Mesothelial cell of epicardium (in vitro differentiated cells): ENCODE results near the gene LTK. TPM values are rescaled to one million over a fixed set of nuclear protein-coding genes. Genes with fewer than 3 reads are reported as not detected.
A peak's percentile ranks its signal among the peaks of the same experiment; 100 is the strongest.

Source experiments
- DNase-seq, 2 experiments: peaks; one replicate each; pipeline ENCODE4 v3.0.0; 2021; ENCODE audit warnings: low spot score in 2 of 2; ENCODE audit not compliant: unreplicated experiment in 2 of 2
- H3K27ac Mint-ChIP-seq: 2 replicates; pipeline ENCODE4 v1.8.0; 2021; ENCODE audit warnings: mixed read lengths
- H3K27me3 Mint-ChIP-seq: 2 replicates; pipeline ENCODE4 v1.8.0; 2021; ENCODE audit warnings: low read depth, mixed read lengths
- H3K36me3 Mint-ChIP-seq: 2 replicates; pipeline ENCODE4 v1.8.0; 2021; ENCODE audit warnings: mixed read lengths
- H3K4me1 Mint-ChIP-seq: 2 replicates; pipeline ENCODE4 v1.8.0; 2021; ENCODE audit warnings: mixed read lengths
- H3K4me3 Mint-ChIP-seq: 2 replicates; pipeline ENCODE4 v1.8.0; 2021; ENCODE audit warnings: mild to moderate bottlenecking, moderate library complexity, mixed read lengths
- H3K9me3 Mint-ChIP-seq: 2 replicates; pipeline ENCODE4 v1.8.0; 2021; ENCODE audit warnings: mixed read lengths
- CTCF ChIP-seq: fragments of 200-600 bp; sonication (generic); IDR thresholded peaks from one replicate; pipeline ENCODE4 v1.5.0; 2021; ENCODE audit warnings: antibody characterized with exemption; ENCODE audit not compliant: unreplicated experiment
- total RNA-seq: library from RNA; stranded (reverse); gene quantifications from 3 replicates; pipeline ENCODE4 v1.2.1, GENCODE V29; 2021

LTK gene
- total RNA-seq, 1 donor from 2014 or later: 1.2 TPM

DNA sequence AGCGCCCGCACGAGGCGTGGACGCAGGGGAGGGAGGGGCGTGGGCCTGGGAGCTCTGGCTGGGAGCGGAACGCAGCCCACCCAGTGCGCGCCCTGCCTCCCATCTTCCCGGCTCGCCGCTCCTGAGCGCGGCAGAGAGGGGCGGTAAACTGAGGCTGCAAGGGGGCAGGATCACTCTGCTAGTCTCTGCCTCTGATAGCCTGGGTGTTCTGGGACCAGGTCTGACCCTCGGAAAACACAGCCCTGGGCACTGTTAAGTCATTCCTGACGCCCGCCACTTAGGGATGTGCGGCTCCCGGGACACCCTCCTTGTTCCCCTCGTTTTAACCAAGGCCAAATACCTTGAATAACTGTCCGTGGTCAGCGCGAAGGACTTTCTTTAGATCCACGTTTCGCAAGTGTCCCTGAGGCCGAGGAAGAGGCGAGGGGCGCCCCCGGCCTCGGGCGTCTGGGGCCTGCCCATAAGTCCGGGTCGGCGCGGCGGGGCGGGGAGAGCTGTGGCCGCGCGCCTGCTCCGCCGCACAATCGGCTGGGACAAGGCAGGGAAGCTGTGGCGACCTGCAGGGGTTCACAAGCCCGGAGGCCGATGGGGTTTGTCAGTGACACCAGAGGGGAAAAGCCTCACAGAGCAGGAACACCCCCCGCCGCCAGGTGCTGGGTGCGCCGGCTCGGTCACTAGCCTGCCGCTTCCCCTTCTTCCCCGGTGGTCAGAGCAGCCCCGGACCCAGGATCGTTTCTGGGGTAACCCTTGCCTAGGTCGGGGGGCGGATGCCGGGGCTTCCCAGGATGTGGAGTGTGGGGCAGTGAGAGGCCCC is 18.5 kb downstream of the LTK start:
- peak in 1 of 2 experiments; percentile 44 for DNase-seq
- H3K36me3 Mint-ChIP-seq: no peaks in the 10 kb centered on the region
- peaks cover 84% of the 10 kb centered on the region for H3K27me3 Mint-ChIP-seq
- peak; percentile 16 for TF ChIP-seq CTCF
- H3K4me3 Mint-ChIP-seq: peak overlapping the region; percentile 55
- no peaks in the 10 kb centered on the region for H3K9me3 Mint-ChIP-seq
- H3K27ac Mint-ChIP-seq: no peak overlapping the region
- peaks cover 10% of the 10 kb centered on the region for H3K4me1 Mint-ChIP-seq

- no peak overlapping the region for H3K27ac Mint-ChIP-seq
- peak overlapping the region; percentile 56 for H3K4me3 Mint-ChIP-seq
- H3K36me3 Mint-ChIP-seq: no peaks in the 10 kb centered on the region
- H3K27me3 Mint-ChIP-seq: peaks cover 77% of the 10 kb centered on the region
- DNase-seq: peak in 1 of 2 experiments; percentile 54
- no peak for TF ChIP-seq CTCF
- peaks cover 10% of the 10 kb centered on the region for H3K4me1 Mint-ChIP-seq
- H3K9me3 Mint-ChIP-seq: no peaks in the 10 kb centered on the region
These were observed 19.3 kb downstream of the LTK start for GRCh38 chr15:41494190-41494921.

- DNase-seq: no peak
- no peaks in the 10 kb centered on the region for H3K36me3 Mint-ChIP-seq
- H3K4me1 Mint-ChIP-seq: peaks cover 10% of the 10 kb centered on the region
- peaks cover 72% of the 10 kb centered on the region for H3K27me3 Mint-ChIP-seq
- TF ChIP-seq CTCF: no peak
- H3K9me3 Mint-ChIP-seq: no peaks in the 10 kb centered on the region
- no peak overlapping the region for H3K27ac Mint-ChIP-seq
- H3K4me3 Mint-ChIP-seq: no peak overlapping the region
These were observed 19.8 kb downstream of the LTK start for GRCh38 chr15:41493902-41494189.

DNA sequence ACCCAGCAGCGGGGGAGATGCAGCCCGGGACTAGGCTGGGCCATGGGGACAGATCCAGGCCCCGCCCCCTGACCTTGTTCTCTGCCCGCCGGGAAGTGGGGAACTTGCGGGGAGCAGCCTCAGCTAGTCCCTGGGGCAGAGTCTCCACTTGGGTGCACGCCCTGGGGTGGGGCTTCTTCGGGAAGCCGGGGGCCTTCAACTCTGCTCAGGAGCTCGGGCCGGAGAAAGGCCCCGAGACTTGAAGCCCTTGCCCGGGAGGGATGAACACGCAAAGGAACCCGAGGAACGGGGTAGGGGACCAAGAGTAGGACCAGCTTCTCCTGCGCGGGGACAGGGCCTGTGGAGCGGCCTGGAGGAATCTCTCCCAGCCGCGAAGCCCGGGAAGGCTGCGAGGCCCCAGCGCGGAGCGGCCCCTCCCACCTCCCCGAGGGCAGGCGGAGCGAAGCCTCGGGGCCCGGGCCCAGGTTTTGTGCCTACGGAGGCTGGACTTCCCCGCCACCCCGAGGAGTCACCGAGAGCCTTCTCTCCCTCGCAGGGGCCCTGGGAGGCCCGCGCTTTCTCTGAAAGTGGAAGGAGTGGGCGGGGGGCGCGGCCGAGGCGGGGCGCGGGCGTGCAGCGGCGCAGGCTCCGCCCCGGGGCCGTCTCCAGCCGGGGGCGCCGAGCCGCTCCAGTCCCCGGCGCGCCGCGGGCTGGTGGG is 20.3 kb downstream of the LTK start, which contains the start of gene ITPKA:
Gene ITPKA (plus strand): TSS at position 670 of the 697 bp plus-strand sequence. CDS start 54 bp downstream, outside the sequence.
- no peak for TF ChIP-seq CTCF
- Mint-ChIP-seq H3K27me3 (peaks cover 67% of the 10 kb centered on the region), H3K27ac (no peak within 1 kb of the TSS), H3K4me3 (peak within 1 kb of the TSS; percentile 68), H3K4me1 (peaks cover 10% of the 10 kb centered on the region), H3K36me3 (no peaks in the 10 kb centered on the region), H3K9me3 (no peaks in the 10 kb centered on the region)
- peak in 1 of 2 experiments; percentile 75 for DNase-seq

DNA sequence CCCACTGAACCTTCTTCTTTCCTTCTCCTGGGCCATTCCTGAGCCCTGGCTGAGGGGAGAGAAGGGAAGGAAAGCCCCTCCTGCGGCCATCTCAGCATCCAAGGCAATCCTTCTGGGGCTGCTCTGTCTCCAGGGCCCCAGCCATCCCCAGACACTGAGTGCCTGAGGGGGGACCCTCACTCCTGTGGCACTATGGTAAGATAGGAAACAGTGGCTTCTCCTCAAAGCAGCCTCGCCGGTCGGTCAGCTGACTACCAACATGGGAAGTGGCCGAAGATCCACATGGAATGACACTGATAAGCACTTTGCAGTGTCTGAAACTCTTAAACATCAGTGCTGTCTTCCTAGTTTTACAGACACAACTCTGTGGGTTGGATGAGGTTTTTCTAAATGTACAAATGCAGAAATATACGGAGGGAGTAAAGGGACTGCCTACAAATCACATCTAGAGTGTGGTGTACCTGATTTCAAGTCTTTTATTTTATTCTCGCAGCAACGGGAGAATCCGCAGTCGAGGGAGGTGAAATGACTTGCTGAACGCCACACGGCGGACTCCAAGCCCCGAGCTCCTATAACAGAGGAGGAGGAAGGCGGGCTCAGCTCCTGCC is 20.9 kb downstream of the LTK start:
- peak overlapping the region; percentile 68 for H3K4me3 Mint-ChIP-seq
- no peak overlapping the region for H3K27ac Mint-ChIP-seq
- H3K27me3 Mint-ChIP-seq: peaks cover 60% of the 10 kb centered on the region
- no peak for DNase-seq
- H3K4me1 Mint-ChIP-seq: peaks cover 10% of the 10 kb centered on the region
- no peaks in the 10 kb centered on the region for H3K9me3 Mint-ChIP-seq
- no peaks in the 10 kb centered on the region for H3K36me3 Mint-ChIP-seq
- TF ChIP-seq CTCF: no peak
